ENCODE results near the gene PDS5B.
A peak's percentile ranks its signal among the peaks of the same experiment; 100 is the strongest.
"Not testable (repeated sequence)": the region's sequence is repeated elsewhere in the genome, so short reads cannot be mapped to it uniquely, and the experiment has no call there.

The PDS5B gene

DNA sequence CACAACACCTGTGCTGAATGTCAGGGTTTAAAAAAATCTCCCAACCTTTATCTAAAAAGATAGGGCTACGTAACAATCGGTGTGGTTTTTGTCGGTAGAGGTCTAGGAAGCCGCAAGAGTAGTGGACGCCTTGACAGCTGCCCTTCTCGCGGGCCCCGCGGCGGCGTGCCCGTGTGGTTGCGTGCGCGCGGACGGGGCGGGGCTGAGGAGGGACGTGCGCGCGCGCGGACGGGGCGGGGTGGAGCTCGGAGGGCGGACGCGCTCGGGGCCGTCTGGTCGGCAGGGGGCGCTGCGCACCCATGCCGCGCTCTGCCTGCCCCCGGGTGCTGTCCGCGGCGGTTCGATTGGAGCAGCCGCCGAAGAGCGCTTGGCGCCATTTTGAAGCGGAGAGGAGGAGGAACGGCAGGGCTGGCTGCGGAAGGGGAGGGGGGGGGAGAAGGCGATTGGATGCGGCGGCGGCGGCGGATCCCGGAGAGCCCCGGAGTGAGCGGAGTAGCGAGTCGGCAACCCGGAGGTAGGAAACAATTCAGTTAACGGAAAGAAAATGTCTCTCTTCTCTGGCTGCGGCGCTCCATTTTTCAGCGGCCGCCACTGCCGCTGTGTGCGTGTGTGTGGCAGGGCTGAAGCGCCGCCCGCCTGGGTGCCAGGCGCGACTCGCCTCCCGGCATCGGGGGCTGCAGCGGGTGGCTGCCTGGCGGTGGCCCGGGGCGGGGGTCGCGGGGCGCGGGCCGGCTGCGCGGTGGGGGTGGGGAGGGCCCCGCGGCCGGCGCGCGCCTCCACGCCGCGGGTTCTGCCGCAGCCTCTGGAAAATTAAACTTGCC, at the start of gene PDS5B:
TSS of gene PDS5B (plus strand) at position 373 of the 821 bp plus-strand sequence. CDS start 62,321 bp downstream, outside the sequence.
- peak; percentile 96 for DNase-seq

DNA sequence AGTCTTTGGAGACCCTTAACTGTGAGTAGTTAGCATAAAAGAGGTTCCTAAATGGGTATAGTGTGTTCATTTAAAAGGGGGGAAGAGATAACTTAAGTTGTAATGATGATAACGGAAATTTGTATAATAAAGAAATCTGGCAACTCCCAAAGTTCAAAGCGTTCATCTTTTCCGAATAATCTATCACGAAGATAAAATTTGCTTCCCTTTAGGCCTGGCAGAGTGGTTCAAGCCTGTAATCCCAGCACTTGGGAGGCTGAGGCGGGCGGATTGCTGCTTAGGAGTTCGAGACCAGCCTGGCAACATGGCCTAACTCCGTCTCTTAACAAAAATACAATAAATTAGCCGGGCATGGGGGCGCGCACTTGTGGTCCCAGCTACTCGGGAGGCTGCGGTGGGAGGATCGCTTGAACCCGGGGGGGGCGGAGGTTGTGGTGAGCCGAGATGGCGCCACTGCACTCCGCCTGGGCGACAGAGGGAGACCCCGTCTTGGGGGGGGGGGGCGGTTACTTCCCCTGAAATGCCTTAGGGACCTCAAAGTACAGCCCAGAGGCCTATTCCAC, 48.6 kb upstream of the PDS5B start:
- no peak for DNase-seq

- peak; percentile 25 for DNase-seq
Measured at GRCh38 chr13:32538143-32538620, 48.1 kb upstream of the PDS5B start.

DNA sequence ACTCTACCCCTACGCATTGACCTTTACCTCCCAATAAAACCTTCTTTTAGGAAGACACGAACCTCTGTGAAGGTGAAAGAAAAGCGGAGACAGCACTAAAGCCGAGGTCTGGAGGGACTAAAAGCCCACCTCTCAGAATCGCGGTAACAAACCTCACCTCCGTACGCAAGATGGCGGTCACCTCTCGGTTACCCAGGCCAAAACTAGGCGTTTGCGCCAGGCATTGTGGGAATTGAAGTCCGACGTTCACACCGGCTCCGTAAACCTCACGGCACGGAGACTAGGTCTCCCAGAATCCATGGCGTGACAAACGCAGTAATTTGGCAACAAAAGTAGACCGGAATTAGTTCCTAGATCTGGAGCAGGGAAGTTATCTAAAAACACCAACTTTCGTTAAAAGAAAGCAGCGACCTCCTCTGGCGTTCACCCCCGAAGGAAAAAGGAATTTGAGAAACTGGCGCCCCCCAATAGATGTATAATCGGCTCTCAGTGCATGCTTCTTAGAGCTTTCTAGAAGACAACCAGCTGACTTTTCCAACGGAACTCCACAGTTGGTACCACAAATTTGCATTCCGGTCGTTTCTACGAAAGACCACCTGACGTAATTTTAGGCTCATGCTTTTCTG, 47.5 kb upstream of the PDS5B start, which contains the start of gene N4BP2L2:
TSS of gene N4BP2L2 (minus strand) at position 175 of the 626 bp plus-strand sequence. CDS start 1,768 bp downstream, outside the sequence.
- peak; percentile 99 for DNase-seq

- no peak for DNase-seq
Measured at GRCh38 chr13:32542221-32542620, 44.0 kb upstream of the PDS5B start.

- DNase-seq = no peak
Measured at GRCh38 chr13:32545083-32545482, 41.2 kb upstream of the PDS5B start.

DNA sequence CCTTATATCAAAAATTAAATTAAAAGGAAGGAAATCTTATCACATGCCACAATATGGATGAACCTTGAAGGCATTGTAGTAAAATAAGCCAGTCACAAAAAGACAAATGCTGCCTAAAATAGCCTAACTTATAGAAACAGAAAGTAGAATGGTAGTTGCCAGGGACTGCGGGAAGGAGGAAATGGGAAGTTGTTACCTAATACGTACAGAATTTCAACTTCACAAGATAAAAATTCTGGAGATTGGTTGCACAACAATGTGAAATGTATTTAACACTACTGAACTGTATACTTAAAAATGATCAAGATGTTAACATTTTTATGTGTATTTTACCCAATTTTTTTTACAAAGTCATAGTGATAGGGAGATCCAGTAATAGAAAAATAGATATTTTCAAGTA, 37.4 kb upstream of the PDS5B start:
- DNase-seq = peak; percentile 5

GRCh38 chr13:32549788-32550187, 36.5 kb upstream of the PDS5B start:
- DNase-seq = no peak

DNA sequence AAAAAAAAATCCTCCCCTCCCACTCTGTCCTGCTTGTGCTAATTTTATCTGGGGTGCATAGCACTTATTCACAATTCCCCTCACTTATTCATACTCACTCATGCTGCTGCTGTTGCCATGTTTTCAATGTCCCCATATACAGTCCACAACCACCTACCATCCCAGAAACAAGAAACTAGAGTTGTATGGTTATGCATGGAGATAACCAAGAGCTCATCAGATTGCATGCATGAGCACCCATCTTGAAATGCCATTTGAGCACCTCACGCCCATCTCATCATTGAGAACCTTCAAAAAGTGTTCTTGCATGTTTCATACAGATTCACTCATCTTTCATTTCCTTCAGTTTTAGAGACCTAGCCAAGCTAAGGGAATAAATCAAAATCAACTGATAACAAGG, 32.5 kb upstream of the PDS5B start:
- no peak for DNase-seq

DNA sequence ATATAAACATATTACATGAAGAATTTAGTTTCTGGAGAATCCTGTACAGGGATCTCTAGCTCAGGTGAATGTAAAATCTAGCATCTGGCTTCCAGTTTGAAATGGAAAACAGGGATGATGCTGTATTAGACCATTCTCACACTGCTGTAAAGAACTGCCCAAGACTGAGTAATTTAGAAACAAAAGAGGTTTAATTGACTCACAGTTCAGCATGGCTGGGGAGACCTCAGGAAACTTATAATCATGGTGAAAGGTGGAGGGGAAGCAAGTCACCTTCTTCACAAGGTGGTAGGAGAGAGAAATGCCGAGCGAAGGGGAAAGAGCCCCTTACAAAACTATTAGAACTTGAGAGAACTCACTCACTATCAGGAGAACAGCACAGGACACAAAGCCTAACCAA, 30.6 kb upstream of the PDS5B start:
- no peak for DNase-seq

- not testable (repeated sequence) for DNase-seq
Measured at GRCh38 chr13:32560842-32561241, 25.4 kb upstream of the PDS5B start.

DNA sequence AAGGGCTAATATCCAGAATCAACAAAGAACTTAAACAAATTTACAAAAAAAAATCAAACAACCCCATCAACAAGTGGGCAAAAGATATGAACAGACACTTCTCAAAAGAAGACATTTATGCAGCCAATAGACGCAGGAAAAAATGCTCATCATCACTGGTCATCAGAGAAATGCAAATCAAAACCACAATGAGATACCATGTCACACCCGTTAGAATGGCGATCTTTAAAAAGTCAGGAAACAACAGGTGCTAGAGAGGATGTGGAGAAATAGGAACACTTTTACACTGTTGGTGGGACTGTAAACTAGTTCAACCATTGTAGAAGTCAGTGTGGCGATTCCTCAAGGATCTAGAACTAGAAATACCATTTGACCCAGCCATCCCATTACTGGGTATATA, 10.6 kb upstream of the PDS5B start:
- not testable (repeated sequence) for DNase-seq

- no peak for DNase-seq
Measured at GRCh38 chr13:32577032-32577431, 9.2 kb upstream of the PDS5B start.

GRCh38 chr13:32581177-32581786, 5.0 kb upstream of the PDS5B start:
- DNase-seq = peak; percentile 32

DNA sequence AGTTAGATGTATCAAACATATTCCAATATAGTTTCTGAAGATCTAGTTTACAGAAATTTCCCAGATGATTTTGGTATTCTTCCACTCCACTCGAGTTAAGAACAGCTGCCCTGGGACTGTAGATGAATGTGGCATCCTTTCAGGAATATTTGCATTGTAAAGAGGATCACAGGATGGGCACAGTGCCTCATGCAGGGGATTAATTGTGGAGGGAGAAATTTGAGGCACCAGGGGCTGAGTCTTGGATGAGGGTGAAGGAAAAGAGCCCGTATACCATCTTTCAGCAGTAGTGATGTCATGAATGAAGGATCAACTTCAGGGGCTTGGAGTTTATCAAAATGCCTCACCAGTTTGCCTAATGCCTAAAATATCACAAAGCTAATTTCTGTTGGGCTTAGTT, 4.0 kb upstream of the PDS5B start:
- DNase-seq = no peak

DNA sequence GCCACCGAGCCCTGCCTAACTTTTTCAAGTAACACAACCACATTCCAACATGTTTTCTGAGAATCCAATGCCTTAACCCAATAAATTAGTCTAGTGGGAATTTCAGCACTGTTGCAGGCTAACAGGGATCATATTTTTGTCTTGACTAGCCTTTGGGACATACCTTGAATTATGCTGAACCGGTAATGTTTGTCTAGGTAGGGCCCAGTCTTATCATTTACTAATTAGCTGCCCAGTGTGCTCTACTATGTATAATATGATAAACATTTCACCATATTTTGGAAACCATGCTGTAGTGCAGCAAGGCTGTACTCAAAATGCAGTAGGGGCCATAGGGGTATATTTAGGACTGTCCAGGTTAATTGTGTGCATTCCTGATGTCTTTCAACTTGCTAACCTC, 3.3 kb upstream of the PDS5B start:
- no peak for DNase-seq

DNA sequence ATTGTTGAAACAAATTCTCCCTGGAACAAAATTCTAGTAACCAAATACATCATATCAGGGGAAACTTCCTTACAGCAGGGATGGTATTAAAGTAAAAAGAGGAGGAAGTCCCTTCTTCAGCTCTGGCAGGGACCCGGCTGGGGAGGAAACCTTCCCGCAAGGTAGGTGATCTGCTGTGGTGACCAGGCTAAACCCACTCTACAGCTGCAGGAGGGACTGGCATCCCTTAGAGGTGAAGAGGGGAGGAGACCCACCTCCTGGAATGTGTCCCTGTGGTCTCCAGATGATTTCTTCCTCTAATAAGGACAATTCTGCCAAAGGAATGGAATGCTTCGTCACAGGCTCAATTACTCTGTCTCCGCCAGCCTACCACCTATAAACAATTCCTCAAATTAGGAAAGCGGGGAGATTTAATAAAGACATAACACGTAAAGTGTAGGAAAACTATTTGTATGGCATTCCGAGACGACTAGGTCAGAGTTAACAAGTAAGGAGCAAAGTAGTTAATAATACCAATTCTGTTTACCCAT, 637 bp upstream of the PDS5B start:
- peak; percentile 35 for DNase-seq

DNA sequence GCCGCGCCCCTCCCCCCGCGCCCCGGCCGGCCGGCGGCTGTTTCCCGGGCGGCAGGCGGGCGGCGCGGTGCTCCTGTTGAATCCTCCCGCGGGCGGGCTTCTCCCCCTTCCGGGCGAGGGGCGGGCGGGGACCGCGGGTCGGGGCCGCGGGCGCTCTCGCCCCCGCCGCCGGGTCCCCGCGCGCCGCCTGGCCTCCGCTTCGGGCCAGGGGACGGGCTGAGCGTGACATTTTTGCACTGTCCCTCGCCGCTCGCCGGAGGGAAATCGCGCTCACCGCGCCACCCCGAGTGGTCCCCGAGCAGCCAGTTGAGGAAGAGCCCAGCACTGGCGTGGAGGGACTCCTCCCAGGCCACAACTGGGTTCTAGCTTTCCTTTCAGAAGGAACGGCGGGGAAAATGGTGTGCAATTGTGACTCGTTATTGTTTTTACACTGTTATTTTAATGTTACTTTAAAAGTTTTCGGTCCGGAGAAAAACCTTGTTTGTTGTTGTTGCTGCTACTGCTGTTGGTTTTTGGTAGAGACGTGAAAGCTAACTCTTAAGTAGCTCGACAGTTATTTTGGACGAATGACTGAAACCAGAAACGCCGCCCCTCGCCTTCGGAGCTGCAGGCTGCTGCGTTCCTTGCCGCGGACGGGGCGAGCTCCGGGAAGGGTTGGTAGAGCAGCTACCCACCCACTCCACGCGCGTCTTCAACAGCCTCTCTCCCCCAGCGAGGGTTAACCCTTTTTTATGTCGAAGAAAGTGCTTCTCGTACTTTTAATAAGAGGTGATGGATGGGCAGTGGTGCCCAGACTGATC, 959 bp downstream of the PDS5B start:
- DNase-seq = peak; percentile 53

DNA sequence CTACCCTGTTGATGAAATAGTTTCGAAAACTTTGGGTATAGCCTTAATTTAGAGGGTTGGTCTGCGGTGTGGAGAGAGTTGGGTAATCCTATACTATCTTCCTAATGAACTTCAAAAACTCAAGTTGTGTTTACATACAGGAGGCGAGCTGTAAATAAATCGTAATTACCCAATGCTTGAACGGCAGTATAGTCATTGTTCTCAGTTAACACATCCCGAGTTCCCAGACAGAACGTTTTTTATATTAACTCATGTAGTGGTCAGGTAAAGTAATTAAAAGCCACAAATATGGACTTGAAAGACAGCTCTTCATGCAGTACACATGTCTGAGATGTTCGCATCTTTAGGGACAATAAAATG, 1.5 kb downstream of the PDS5B start:
- no peak for DNase-seq

- no peak for DNase-seq
Measured at GRCh38 chr13:32588736-32589135, 2.5 kb downstream of the PDS5B start.

DNA sequence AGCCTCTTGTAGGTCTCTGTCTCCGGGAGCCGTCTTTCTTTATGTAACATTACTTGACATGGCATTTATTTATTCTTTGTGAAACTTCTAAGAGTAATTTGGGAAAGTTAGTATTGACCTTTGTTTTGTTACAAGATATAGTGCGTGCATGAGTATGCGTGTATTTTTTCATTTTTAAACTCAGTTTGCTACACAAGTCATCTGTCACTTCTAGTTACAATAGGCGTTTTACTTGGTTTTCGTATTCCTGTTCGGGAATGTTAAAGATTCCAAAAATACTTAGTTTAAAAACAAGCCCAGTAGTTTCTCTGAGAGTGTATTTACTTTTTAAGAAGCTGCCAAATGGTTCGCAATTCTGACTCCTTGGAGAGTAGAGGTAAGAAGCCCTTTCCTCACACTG, 3.2 kb downstream of the PDS5B start:
- no peak for DNase-seq

GRCh38 chr13:32590266-32590665, 4.0 kb downstream of the PDS5B start:
- no peak for DNase-seq

Data from fibroblast of upper back skin (primary cell).